SU-DHL-6 (cell line): ENCODE data around the gene FRG2.

Experiments used
- H2AFZ ChIP-seq: fragments of 200-600 bp; sonication (generic); 2 replicates; pipeline ENCODE4 v1.6.1; 2014; ENCODE audit warnings: low read depth, mild to moderate bottlenecking, moderate library complexity, mixed read lengths, antibody characterized with exemption, low read length; ENCODE audit not compliant: severe bottlenecking
- H3F3A ChIP-seq: fragments of 200-600 bp; shearing (Covaris generic); 2 replicates; pipeline ENCODE4 v1.6.0; 2016; ENCODE audit warnings: antibody characterized with exemption, mild to moderate bottlenecking; ENCODE audit not compliant: insufficient read depth
- H3K27ac ChIP-seq: fragments of 200-600 bp; sonication (generic); 2 replicates; pipeline ENCODE4 v1.5.1; 2016; ENCODE audit warnings: low read depth, mild to moderate bottlenecking, low read length, moderate library complexity, mixed read lengths
- H3K27me3 ChIP-seq: fragments of 200-600 bp; sonication (generic), shearing (Covaris generic); 2 replicates; pipeline ENCODE4 v1.6.0; 2014; ENCODE audit warnings: mild to moderate bottlenecking, low read length
- H3K36me3 ChIP-seq: fragments of 200-600 bp; sonication (generic); 2 replicates; pipeline ENCODE4 v1.6.1; 2014; ENCODE audit warnings: mild to moderate bottlenecking, low read length, mixed read lengths
- H3K4me2 ChIP-seq: fragments of 300-600, 200-600 bp; shearing (Covaris generic), sonication (generic); 2 replicates; pipeline ENCODE4 v1.6.0; 2014; ENCODE audit warnings: low read length, low read depth, mild to moderate bottlenecking; ENCODE audit not compliant: poor library complexity, severe bottlenecking
- H3K4me3 ChIP-seq: fragments of 200-600 bp; sonication (generic); 2 replicates; pipeline ENCODE4 v1.5.1; 2014; ENCODE audit warnings: antibody characterized with exemption, low read length, mild to moderate bottlenecking, mixed read lengths; ENCODE audit not compliant: insufficient read depth, poor library complexity, severe bottlenecking
- H3K79me2 ChIP-seq: fragments of 200-600 bp; sonication (generic); 2 replicates; pipeline ENCODE4 v1.6.1; 2014; ENCODE audit warnings: mild to moderate bottlenecking, low read length, moderate library complexity; ENCODE audit not compliant: insufficient read depth
- H3K9ac ChIP-seq: fragments of 200-600 bp; sonication (generic); 2 replicates; pipeline ENCODE4 v1.7.0; 2014; ENCODE audit warnings: mild to moderate bottlenecking, low read length
- H3K9me2 ChIP-seq: fragments of 200-600 bp; sonication (generic); replicated peaks from 2 replicates; pipeline ENCODE4 v1.6.1; 2014; ENCODE audit warnings: low read length; ENCODE audit not compliant: insufficient read depth
- H3K9me3 ChIP-seq: fragments of 200-600 bp; sonication (generic); 2 replicates; pipeline ENCODE4 v1.6.1; 2014; ENCODE audit warnings: low read length, mixed read lengths; ENCODE audit not compliant: insufficient read depth
- H4K20me1 ChIP-seq: fragments of 200-600 bp; sonication (generic); 2 replicates; pipeline ENCODE4 v1.6.1; 2014; ENCODE audit warnings: low read depth, mild to moderate bottlenecking, antibody characterized with exemption, low read length, moderate library complexity, mixed read lengths
- CTCF ChIP-seq: fragments of 200-600 bp; sonication (generic); IDR thresholded peaks from one replicate; pipeline ENCODE4 v1.5.1; 2017; ENCODE audit warnings: antibody characterized with exemption, mild to moderate bottlenecking, low read length, moderate library complexity; ENCODE audit not compliant: insufficient read depth, poor library complexity, severe bottlenecking
- EZH2phosphoT487 ChIP-seq: fragments of 200-600 bp; sonication (generic), shearing (Covaris generic); conservative IDR thresholded peaks from 2 replicates; pipeline ENCODE4 v1.6.1; 2018; ENCODE audit warnings: mild to moderate bottlenecking, antibody characterized with exemption, low read length, moderate library complexity, mixed read lengths

The FRG2 gene

GRCh38 chr4:190019023-190019858 lies 7.8 kb downstream of the FRG2 start:
- Histone ChIP-seq H3K79me2 (no peaks in the 10 kb centered on the region), H3K27ac (no peak overlapping the region), H3K4me2 (no peak overlapping the region), H2AFZ (no peak overlapping the region), H3F3A (no peaks in the 10 kb centered on the region), H3K9ac (no peak overlapping the region), H3K9me2 (no peaks in the 10 kb centered on the region), H4K20me1 (no peaks in the 10 kb centered on the region), H3K9me3 (no peaks in the 10 kb centered on the region), H3K27me3 (no peaks in the 10 kb centered on the region), H3K4me3 (no peak overlapping the region), H3K36me3 (no peaks in the 10 kb centered on the region)
- TF ChIP-seq CTCF (no peak), EZH2phosphoT487 (no peak)

DNA sequence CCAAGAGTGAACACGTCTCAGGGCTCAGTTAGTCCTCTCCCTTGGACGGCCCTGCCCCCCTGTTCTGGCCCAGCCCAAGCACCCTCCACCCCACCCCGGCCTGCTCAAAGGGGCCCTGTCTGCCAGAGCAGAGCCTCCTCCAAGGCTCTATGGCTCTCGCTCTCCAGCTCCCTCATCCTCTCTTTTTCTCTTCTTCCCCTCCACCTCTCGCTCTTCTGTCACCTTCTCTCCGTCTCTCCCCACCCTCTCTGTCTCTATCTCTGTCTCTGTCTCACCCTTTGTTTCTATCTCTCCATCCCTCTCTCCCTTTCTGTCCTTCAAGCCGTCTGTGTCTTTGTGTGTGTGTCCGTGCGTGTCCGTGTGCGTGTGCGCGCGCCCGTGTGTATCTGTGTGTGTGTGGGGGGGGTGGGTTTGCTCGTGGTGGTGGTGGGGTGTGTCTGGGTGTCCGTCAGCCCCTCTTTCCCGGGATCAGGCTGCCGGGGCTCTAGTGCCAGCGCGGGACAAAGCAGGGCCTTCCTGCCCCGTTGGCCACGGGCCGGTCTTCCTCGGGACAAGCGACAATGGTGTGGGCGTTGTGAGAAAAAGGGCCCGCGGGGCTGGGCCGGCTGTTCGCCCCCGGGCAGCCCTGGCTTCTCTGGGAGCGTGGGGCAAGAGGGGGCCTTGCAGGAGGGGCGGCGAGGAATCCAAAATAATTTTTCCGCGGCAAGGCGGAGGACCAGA lies 8.7 kb downstream of the FRG2 start:
- H3K27me3 ChIP-seq = no peaks in the 10 kb centered on the region
- H3K79me2 ChIP-seq = no peaks in the 10 kb centered on the region
- no peaks in the 10 kb centered on the region for H3K9me3 ChIP-seq
- no peaks in the 10 kb centered on the region for H3K9me2 ChIP-seq
- TF ChIP-seq CTCF (no peak), EZH2phosphoT487 (no peak)
- H3K4me3 ChIP-seq = no peak overlapping the region
- H3K4me2 ChIP-seq = no peak overlapping the region
- H4K20me1 ChIP-seq = no peaks in the 10 kb centered on the region
- no peak overlapping the region for H3K27ac ChIP-seq
- H3K9ac ChIP-seq = no peak overlapping the region
- no peak overlapping the region for H2AFZ ChIP-seq
- no peaks in the 10 kb centered on the region for H3F3A ChIP-seq
- H3K36me3 ChIP-seq = no peaks in the 10 kb centered on the region

GRCh38 chr4:190017357-190018200 lies 9.5 kb downstream of the FRG2 start:
- Histone ChIP-seq H3K36me3 (no peaks in the 10 kb centered on the region), H3K9ac (no peak overlapping the region), H3K9me3 (no peaks in the 10 kb centered on the region), H3K4me3 (no peak overlapping the region), H4K20me1 (no peaks in the 10 kb centered on the region), H3K27me3 (no peaks in the 10 kb centered on the region), H3K79me2 (no peaks in the 10 kb centered on the region), H3K27ac (no peak overlapping the region), H3F3A (no peaks in the 10 kb centered on the region), H3K9me2 (no peaks in the 10 kb centered on the region), H2AFZ (no peak overlapping the region), H3K4me2 (no peak overlapping the region)
- TF ChIP-seq EZH2phosphoT487 = no peak
- TF ChIP-seq CTCF = no peak
